Fibroblast of villous mesenchyme (primary cell): ENCODE results near the gene GLYR1. TPM values are rescaled to one million over a fixed set of nuclear protein-coding genes. Genes with fewer than 3 reads are reported as not detected.

Experiments used
- DNase-seq: peaks from one replicate; pipeline ENCODE4 v3.0.0-alpha.2; 2010; ENCODE audit warnings: low read depth
- H3K4me3 ChIP-seq: 2 replicates; pipeline ENCODE4 v1.5.1; 2011; ENCODE audit warnings: low read depth, mild to moderate bottlenecking, low read length
- total RNA-seq: library from RNA; depleted of rRNA; stranded (reverse); fragments of >200 nt; gene quantifications from 2 replicates; pipeline ENCODE4 v1.2.3, GENCODE V29; 2012
- TF ChIP-seq, protein P1 (sequence below): IDR thresholded peaks from 2 replicates; pipeline ENCODE4 v1.5.1; 2012; ENCODE audit warnings: low read depth, mild to moderate bottlenecking, low read length; ENCODE audit not compliant: insufficient read depth

Gene GLYR1
- total RNA-seq, 1 donor, result 60.9 TPM

DNA sequence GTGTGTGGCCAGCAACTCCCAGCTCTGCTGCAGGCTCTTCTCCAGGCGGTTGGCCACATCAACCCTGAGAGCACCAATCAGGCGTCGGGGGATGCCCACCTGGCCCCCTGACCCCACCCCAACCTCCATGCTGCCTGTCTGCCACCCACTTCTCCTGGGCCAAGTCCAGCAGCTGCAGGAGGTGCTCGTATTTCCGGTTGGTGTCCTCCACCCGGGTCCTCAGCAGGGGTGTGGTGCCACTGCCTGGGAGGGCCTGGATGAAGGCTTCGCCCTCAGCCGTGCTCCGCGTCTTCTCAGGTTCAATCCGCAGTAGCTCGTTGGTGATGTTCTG is 44.8 kb upstream of the GLYR1 start:
- TF ChIP-seq, protein P1, sequence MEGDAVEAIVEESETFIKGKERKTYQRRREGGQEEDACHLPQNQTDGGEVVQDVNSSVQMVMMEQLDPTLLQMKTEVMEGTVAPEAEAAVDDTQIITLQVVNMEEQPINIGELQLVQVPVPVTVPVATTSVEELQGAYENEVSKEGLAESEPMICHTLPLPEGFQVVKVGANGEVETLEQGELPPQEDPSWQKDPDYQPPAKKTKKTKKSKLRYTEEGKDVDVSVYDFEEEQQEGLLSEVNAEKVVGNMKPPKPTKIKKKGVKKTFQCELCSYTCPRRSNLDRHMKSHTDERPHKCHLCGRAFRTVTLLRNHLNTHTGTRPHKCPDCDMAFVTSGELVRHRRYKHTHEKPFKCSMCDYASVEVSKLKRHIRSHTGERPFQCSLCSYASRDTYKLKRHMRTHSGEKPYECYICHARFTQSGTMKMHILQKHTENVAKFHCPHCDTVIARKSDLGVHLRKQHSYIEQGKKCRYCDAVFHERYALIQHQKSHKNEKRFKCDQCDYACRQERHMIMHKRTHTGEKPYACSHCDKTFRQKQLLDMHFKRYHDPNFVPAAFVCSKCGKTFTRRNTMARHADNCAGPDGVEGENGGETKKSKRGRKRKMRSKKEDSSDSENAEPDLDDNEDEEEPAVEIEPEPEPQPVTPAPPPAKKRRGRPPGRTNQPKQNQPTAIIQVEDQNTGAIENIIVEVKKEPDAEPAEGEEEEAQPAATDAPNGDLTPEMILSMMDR, result no peak
- DNase-seq, result no peak
- no peak overlapping the region for H3K4me3 ChIP-seq

DNA sequence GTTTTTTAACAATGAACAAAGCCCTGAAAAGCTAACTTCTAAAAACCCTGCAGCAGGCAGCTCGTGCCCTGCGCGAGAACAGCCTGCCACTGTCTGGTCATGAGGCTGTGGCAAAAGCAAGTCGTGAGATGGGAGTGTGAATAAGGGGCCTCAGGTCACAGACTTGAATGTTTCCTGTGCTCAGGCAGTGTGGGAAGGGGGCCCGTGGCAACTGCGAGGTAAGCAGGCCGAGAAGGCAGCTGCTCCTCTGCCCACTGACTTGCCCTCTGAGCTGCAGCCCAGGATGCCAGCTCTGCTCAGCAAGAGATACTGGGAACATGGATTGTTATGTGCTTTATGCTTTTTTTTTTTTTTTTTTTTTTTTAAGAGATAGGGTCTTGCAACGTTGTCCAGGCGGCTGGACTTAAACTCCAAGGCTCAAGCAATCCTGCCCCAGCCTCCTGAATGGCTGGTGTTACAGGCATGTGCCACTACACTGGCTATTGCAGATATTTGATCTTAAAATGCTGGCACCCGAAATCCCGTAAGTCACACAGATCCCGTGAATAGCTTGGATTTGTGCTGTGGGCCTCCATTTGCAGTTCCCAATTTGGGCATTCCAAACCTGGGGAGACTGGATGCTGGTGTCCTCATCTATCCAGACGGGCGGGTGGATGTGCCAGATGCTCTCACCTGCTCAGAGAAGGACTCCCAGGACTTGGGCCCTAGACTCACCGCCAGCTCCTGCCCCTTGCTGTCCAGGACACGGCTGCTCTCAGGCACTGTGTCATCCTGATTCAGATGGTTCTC is 44.2 kb upstream of the GLYR1 start:
- TF ChIP-seq, protein P1, result no peak
- no peak overlapping the region for H3K4me3 ChIP-seq
- no peak for DNase-seq

DNA sequence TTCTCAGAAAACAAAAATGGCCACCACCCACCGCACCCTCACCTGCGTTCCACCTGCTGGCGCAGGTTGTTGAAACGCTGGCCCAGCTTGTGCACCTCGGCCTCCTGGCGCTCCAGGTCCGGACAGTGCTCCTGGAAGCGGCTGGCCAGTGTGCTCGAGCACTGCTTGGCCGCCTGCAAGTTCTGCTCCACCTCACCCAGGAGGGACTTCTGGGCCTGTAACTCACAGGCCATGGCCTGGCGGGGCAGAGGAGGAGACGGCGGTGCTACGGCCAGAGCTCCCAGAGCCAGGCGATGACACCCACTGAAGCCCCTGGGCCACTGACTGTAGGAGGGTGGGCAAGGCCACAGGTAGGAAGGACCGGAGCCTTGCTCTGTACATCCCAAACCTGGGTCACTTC is 43.6 kb upstream of the GLYR1 start:
- DNase-seq, result no peak
- no peak overlapping the region for H3K4me3 ChIP-seq
- TF ChIP-seq, protein P1, result no peak

DNA sequence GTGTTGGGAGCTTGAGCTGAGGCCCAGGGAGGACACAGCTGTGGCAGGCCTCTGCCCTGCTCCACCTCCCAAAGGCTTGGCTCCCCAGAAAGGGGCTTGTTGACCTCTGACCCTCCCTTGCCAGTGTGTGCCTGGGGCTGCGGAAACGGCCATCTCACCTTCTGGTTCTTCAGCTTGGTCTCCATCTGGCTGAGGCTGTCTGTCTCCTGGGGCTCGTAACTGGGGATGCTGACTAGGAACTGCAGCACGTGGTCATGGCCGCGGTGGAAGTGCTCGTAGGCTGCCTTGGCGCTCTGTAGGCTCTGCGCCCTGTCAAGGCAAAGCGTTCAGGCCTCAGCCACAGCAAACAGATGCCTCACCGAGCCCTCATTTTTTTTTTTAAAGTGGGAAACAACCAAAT is 42.9 kb upstream of the GLYR1 start:
- DNase-seq, result no peak
- TF ChIP-seq, protein P1, result no peak
- no peak overlapping the region for H3K4me3 ChIP-seq

DNA sequence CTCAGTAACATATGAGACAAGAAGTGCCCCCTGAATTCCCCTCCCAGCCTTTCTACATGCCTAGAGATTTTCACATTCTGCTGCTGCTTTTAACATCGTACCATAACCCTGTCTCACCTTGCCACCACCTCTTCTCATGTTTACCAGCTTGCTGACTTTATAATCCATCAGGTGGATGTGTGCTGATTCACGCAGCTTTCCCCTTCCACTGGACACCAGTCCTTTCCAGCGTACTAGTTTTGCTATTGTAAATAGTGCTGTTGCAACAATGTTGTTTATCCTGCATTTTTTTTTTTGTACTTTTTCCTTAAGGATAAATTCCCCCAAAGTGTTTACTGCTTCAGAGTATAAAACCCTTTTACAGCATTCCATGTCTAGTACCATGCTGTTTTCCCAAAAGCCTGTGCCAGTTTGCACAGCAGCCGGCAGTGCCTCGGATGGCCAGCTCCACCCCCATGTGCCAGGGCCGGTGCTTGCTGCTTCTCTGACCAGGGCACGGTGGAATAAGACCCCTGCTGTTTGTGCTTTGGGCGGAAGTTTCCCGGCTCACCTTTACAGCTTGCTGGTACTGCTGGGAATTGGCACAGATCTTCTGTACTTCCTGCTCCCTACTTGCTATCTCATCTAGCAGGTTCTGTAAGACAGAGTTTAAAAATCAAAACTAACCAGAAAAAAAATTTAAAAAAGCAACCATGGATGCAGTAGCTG is 41.5 kb upstream of the GLYR1 start:
- TF ChIP-seq, protein P1, result no peak
- no peak overlapping the region for H3K4me3 ChIP-seq
- peak; percentile 13 for DNase-seq

DNA sequence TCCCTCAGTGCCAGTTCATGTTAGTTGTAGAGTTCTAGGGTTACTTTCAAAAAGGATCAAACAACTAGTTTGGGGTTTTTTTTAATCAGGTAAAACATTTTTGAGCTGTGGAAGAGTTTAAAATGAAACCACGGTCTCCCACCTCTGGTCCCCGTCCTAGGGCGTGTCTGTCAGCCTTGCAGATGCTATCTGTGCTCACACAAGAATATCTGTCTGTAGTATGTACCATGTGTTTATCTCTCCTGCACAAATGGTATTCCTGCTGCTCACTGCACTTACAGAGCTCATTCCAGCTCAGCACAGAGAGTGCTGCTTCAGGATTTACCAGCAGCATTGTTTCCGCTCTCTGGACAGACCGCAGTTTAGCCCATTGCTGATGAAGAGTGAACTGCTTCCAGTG is 39.1 kb upstream of the GLYR1 start:
- TF ChIP-seq, protein P1, result no peak
- H3K4me3 ChIP-seq, result no peak overlapping the region
- DNase-seq, result no peak
